Measurements from ENCODE around the gene STPG4. TPM values are rescaled to one million over a fixed set of nuclear protein-coding genes. Genes with fewer than 3 reads are reported as not detected.

Gene STPG4
- polyA plus RNA-seq, 1 of the 3 experiments (the other 2 are of a cell fraction) = 0.20 TPM

GRCh38 chr2:47064106-47064505 is 91.0 kb downstream of the STPG4 start:
- CTCF ChIA-PET = interaction anchor here (1.4 to 4.9 kb wide), 5 partner anchors 14 to 259 kb away, joined by 3 to 31 read pairs (median 9); no protein-coding TSS in a partner anchor
- Histone ChIP-seq H3K4me3 (ENCODE audit: low read depth in 2 of 2, low read length in 1 of 2) (no peak overlapping the region), H3K9me3 (no peaks in the 10 kb centered on the region), H3K4me1 (ENCODE audit: control insufficient read depth in 1 of 2, insufficient read depth in 2 of 2, low read depth in 1 of 2, low read length in 1 of 2) (peaks cover 51 to 89% of the 10 kb centered on the region in 2 experiments), H3K9ac (no peak overlapping the region), H2AFZ (ENCODE audit: low read depth) (no peak overlapping the region), H3K9me2 (no peaks in the 10 kb centered on the region), H3K27ac (ENCODE audit: low read depth in 2 of 2, low read length in 1 of 2) (peak overlapping the region; percentile 97 to 100), H3F3A (replicated peaks; ENCODE audit: insufficient read depth) (peaks cover 48% of the 10 kb centered on the region), H4K20me1 (ENCODE audit: insufficient read depth) (no peaks in the 10 kb centered on the region), H3K27me3 (ENCODE audit: insufficient read depth) (no peaks in the 10 kb centered on the region), H3K79me2 (ENCODE audit: insufficient read depth) (peaks cover 15% of the 10 kb centered on the region; the same call in 1 of the 2 replicates), H3K36me3 (replicated peaks in 1 of 2; ENCODE audit: control insufficient read depth in 1 of 2, insufficient read depth in 2 of 2, low read length in 1 of 2) (peaks cover 0 to 9% of the 10 kb centered on the region in 2 experiments), H3K4me2 (no peak overlapping the region; the same call in 1 of the 2 replicates)
- WGBS (ENCODE audit: low lambda C conversion rate) = 89% methylated on average over 5 of the region's 5 CpGs
- no peak for DNase-seq
- no peak for TF ChIP-seq MAX (IDR thresholded peaks at IDR 0.05; ENCODE audit: low read depth)
- no peak for TF ChIP-seq GATA2 (CRISPR knock-in tag; IDR thresholded peaks at IDR 0.05)
- no peak for TF ChIP-seq CTCF (IDR thresholded peaks at IDR 0.05)
- POLR2A ChIA-PET = interaction anchor here (0.6 to 4.8 kb wide), 4 partner anchors 8 to 106 kb away, joined by 4 to 27 read pairs (median 6); no protein-coding TSS in a partner anchor

GRCh38 chr2:47063538-47063930 is 91.6 kb downstream of the STPG4 start:
- H3K4me2 ChIP-seq = peak overlapping the region; percentile 8; the same call in 1 of the 2 replicates
- H3K36me3 ChIP-seq (replicated peaks in 1 of 2; ENCODE audit: control insufficient read depth in 1 of 2, insufficient read depth in 2 of 2, low read length in 1 of 2) = peaks cover 0 to 9% of the 10 kb centered on the region in 2 experiments
- H3K79me2 ChIP-seq (ENCODE audit: insufficient read depth) = peaks cover 15% of the 10 kb centered on the region; the same call in 1 of the 2 replicates
- DNase-seq = no peak
- CTCF ChIA-PET = interaction anchor here (1.4 to 3.2 kb wide), 3 partner anchors 14 to 109 kb away, joined by 3 to 22 read pairs (median 8); no protein-coding TSS in a partner anchor
- H3K9me2 ChIP-seq = no peaks in the 10 kb centered on the region
- no peaks in the 10 kb centered on the region for H3K27me3 ChIP-seq (ENCODE audit: insufficient read depth)
- no peak overlapping the region for H3K4me3 ChIP-seq (ENCODE audit: low read depth in 2 of 2, low read length in 1 of 2)
- H2AFZ ChIP-seq (ENCODE audit: low read depth) = no peak overlapping the region
- TF ChIP-seq NRF1 (IDR thresholded peaks at IDR 0.05; ENCODE audit: low read depth, low read length) = no peak
- TF ChIP-seq RCOR1 (IDR thresholded peaks at IDR 0.05; ENCODE audit: low read length) = no peak
- no peak for TF ChIP-seq USF1 (IDR thresholded peaks at IDR 0.05; ENCODE audit: borderline replicate concordance, low read depth)
- no peak for TF ChIP-seq YY1 (IDR thresholded peaks at IDR 0.05; ENCODE audit: low read depth)
- TF ChIP-seq MXI1 (IDR thresholded peaks at IDR 0.05; ENCODE audit: low read depth, low read length) = no peak
- TF ChIP-seq TEAD4 (IDR thresholded peaks at IDR 0.05; ENCODE audit: borderline replicate concordance, insufficient read depth) = no peak
- no peak for TF ChIP-seq SIN3A (IDR thresholded peaks at IDR 0.05; ENCODE audit: borderline replicate concordance, low read depth, low read length)
- TF ChIP-seq ELF1 (IDR thresholded peaks at IDR 0.05) = no peak
- TF ChIP-seq IRF3 (IDR thresholded peaks at IDR 0.05; ENCODE audit: low read depth, low read length) = no peak
- TF ChIP-seq USF2 (IDR thresholded peaks at IDR 0.05; ENCODE audit: borderline replicate concordance, low read depth, low read length) = no peak
- TF ChIP-seq JUND (IDR thresholded peaks at IDR 0.05) = no peak
- WGBS (ENCODE audit: low lambda C conversion rate) = 63% methylated on average over 1 of the region's 4 CpGs
- no peaks in the 10 kb centered on the region for H4K20me1 ChIP-seq (ENCODE audit: insufficient read depth)
- H3K27ac ChIP-seq (ENCODE audit: low read depth in 2 of 2, low read length in 1 of 2) = peak overlapping the region; percentile 97 to 100
- H3K9ac ChIP-seq = no peak overlapping the region
- peaks cover 45 to 87% of the 10 kb centered on the region in 2 experiments for H3K4me1 ChIP-seq (ENCODE audit: control insufficient read depth in 1 of 2, insufficient read depth in 2 of 2, low read depth in 1 of 2, low read length in 1 of 2)
- H3K9me3 ChIP-seq = no peaks in the 10 kb centered on the region
- POLR2A ChIA-PET = interaction anchor here (0.6 to 4.8 kb wide), 4 partner anchors 9 to 177 kb away, joined by 3 to 27 read pairs (median 13); no protein-coding TSS in a partner anchor
- peaks cover 45% of the 10 kb centered on the region for H3F3A ChIP-seq (replicated peaks; ENCODE audit: insufficient read depth)

Data from SK-N-SH (cell line).